Transverse colon (tissue), 4 donors: Measurements from ENCODE around the gene MGAT1.

Experiments used
- POLR2AphosphoS5 ChIP-seq, 3 donors: sonication (generic); formaldehyde crosslinking; IDR thresholded peaks; one replicate each; pipeline ENCODE4 v1.6.1; 2016; ENCODE audit warnings: antibody characterized with exemption in 3 of 3
- TF ChIP-seq, protein P1 (sequence below), 5 experiments: fragments of 200-600 bp in 3 of 5; fragments of 450-650 bp in 2 of 5; sonication (generic) in 3 of 5; IDR thresholded peaks; 1 replicate in 2 of 5; 2 replicates in 3 of 5; pipeline ENCODE4 v1.5.1; 2016 to 2017; ENCODE audit warnings: antibody characterized with exemption in 5 of 5, inconsistent platforms in 3 of 5, mild to moderate bottlenecking in 2 of 5, moderate library complexity in 1 of 5

DNA sequence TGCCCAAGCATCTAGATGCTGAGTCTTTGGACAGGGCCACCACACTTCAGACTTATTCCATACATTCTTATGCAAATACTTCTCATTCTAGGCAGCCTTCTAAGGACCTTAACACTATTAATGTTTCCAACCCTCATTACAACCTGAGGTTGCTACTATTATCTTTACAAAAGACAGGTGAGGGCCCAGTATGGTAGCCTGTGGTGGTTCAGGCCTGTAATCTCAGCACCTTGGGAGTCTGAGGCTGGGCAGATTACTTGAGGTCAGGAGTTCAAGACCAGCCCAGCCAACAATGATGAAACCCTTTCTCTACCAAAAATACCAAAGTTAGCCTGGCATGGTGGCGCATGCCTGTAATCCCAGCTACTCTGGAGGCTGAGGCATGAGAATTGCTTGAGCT lies 42.3 kb upstream of the MGAT1 start:
- TF ChIP-seq, protein P1, sequence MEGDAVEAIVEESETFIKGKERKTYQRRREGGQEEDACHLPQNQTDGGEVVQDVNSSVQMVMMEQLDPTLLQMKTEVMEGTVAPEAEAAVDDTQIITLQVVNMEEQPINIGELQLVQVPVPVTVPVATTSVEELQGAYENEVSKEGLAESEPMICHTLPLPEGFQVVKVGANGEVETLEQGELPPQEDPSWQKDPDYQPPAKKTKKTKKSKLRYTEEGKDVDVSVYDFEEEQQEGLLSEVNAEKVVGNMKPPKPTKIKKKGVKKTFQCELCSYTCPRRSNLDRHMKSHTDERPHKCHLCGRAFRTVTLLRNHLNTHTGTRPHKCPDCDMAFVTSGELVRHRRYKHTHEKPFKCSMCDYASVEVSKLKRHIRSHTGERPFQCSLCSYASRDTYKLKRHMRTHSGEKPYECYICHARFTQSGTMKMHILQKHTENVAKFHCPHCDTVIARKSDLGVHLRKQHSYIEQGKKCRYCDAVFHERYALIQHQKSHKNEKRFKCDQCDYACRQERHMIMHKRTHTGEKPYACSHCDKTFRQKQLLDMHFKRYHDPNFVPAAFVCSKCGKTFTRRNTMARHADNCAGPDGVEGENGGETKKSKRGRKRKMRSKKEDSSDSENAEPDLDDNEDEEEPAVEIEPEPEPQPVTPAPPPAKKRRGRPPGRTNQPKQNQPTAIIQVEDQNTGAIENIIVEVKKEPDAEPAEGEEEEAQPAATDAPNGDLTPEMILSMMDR (IDR thresholded peaks at IDR 0.05), result no peak
- no peak for TF ChIP-seq POLR2AphosphoS5 (IDR thresholded peaks at IDR 0.05)
